ENCODE results near the gene SLX4.

SLX4 gene

DNA sequence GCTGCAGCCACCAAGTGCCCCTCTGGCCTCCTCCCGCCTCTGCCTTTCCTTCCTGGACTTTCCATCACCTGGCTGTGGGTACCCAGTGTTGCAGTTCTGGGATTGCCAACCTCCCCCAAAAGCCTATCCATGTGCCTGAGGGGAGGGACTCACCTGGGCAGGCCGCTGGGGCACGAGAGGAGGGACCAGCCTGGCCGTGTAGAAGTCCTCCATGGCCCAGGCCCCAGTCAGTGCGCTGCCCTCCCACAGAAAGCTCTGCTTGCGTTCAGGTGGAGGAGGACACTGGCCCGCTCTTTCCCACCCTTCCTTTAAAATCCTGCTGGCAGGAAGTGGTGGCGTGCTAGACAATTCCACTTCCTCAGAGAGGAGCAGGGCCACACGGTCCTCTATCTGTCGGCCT is 14.2 kb downstream of the SLX4 start:
- Mint-ChIP-seq H3K36me3 (ENCODE audit: low read depth) (peaks cover 28% of the 10 kb centered on the region), H3K4me3 (no peak overlapping the region), H3K9me3 (no peaks in the 10 kb centered on the region), H3K27ac (no peak overlapping the region), H3K4me1 (peaks cover 5% of the 10 kb centered on the region), H3K27me3 (no peaks in the 10 kb centered on the region)
- ATAC-seq, result no peak
- no peak for DNase-seq

GRCh38 chr16:3596101-3596861 is 15.1 kb downstream of the SLX4 start:
- no peak for DNase-seq
- ATAC-seq, result no peak
- Mint-ChIP-seq H3K27ac (no peak overlapping the region), H3K36me3 (ENCODE audit: low read depth) (peaks cover 26% of the 10 kb centered on the region), H3K4me3 (no peak overlapping the region), H3K27me3 (no peaks in the 10 kb centered on the region), H3K9me3 (no peaks in the 10 kb centered on the region), H3K4me1 (peaks cover 5% of the 10 kb centered on the region)

DNA sequence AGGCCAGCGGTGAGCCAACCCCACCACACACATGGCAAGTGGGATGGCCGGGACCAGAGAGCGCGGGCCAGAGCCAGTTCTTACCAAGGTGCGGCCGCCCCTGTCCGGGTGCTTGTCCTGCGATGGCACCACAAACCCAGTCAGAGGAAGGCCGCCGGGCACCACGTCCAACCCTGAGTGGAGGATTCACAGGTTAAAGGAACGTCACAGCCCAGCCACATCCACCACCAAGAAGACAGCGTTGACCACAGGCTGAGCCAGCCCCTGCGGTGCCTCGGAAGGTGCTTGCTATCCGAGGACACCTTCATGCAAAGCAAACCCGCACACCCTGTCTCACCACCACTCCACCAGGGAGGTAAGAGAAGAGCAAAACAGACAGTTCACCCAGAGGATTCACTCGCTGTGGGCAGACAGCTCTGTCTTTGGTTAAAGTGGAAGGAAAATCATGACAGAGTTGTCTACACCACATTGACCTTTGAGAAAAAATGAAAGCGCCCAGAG is 15.8 kb downstream of the SLX4 start:
- peaks cover 25% of the 10 kb centered on the region for H3K36me3 Mint-ChIP-seq (ENCODE audit: low read depth)
- DNase-seq, result no peak
- no peak overlapping the region for H3K4me3 Mint-ChIP-seq
- H3K4me1 Mint-ChIP-seq, result peaks cover 5% of the 10 kb centered on the region
- no peak overlapping the region for H3K27ac Mint-ChIP-seq
- H3K27me3 Mint-ChIP-seq, result no peaks in the 10 kb centered on the region
- no peaks in the 10 kb centered on the region for H3K9me3 Mint-ChIP-seq
- ATAC-seq, result peak; percentile 33

DNA sequence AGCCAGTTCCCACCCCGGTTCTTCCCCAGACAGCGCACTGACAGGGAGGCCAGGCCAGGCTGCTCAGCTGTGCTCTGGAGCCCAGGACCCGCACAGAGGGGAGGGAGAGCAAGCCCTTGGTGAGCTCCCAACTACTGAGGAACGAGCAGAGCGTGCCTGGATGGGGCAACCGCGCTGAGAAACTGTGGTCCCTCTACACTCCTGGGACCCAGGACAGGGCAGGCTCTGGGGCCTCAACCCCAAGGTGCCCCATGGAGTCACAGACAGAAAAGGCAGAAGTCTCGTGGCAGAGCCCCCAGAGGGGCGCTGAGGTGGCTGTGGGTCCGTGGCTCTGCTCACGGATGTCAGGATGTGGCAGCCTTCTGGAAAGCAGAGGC is 16.3 kb downstream of the SLX4 start:
- H3K4me3 Mint-ChIP-seq, result no peak overlapping the region
- H3K27ac Mint-ChIP-seq, result no peak overlapping the region
- DNase-seq (no peak), ATAC-seq (no peak)
- H3K9me3 Mint-ChIP-seq, result no peaks in the 10 kb centered on the region
- peaks cover 23% of the 10 kb centered on the region for H3K36me3 Mint-ChIP-seq (ENCODE audit: low read depth)
- H3K4me1 Mint-ChIP-seq, result peaks cover 5% of the 10 kb centered on the region
- H3K27me3 Mint-ChIP-seq, result no peaks in the 10 kb centered on the region

- DNase-seq, result no peak
- Mint-ChIP-seq H3K4me3 (no peak overlapping the region), H3K36me3 (ENCODE audit: low read depth) (peaks cover 17% of the 10 kb centered on the region), H3K27me3 (no peaks in the 10 kb centered on the region), H3K27ac (no peak overlapping the region), H3K9me3 (no peaks in the 10 kb centered on the region), H3K4me1 (peaks cover 5% of the 10 kb centered on the region)
- no peak for ATAC-seq
Measured at GRCh38 chr16:3594316-3595109, 16.9 kb downstream of the SLX4 start.

GRCh38 chr16:3592559-3592958 is 18.8 kb downstream of the SLX4 start:
- DNase-seq, result no peak
- Mint-ChIP-seq H3K4me1 (peaks cover 5% of the 10 kb centered on the region), H3K36me3 (ENCODE audit: low read depth) (peaks cover 11% of the 10 kb centered on the region), H3K27me3 (no peaks in the 10 kb centered on the region), H3K4me3 (no peak overlapping the region), H3K27ac (no peak overlapping the region), H3K9me3 (no peaks in the 10 kb centered on the region)
- ATAC-seq, result no peak

DNA sequence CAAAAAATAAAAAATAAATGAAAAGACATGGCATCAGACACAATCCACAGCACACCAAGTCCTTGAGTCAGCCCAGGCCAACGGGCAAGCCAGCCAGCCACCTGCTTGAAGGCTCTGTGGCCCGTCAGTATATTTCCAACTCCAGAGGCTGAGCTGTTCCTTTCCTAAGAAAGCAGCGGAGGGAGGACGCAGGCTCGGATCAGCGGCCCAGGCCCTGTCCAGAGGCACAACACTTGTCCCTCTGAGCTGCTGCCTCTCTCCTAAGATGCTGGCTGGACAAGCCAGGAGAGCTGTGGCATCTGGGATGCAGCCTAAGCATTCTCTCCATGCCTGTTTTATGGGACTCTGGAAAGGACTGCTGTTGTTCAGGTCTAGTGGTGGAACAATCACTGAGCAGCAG is 19.4 kb downstream of the SLX4 start:
- Mint-ChIP-seq H3K4me1 (peaks cover 5% of the 10 kb centered on the region), H3K4me3 (no peak overlapping the region), H3K9me3 (no peaks in the 10 kb centered on the region), H3K27me3 (no peaks in the 10 kb centered on the region), H3K27ac (no peak overlapping the region), H3K36me3 (ENCODE audit: low read depth) (peaks cover 11% of the 10 kb centered on the region)
- DNase-seq (no peak), ATAC-seq (no peak)

DNA sequence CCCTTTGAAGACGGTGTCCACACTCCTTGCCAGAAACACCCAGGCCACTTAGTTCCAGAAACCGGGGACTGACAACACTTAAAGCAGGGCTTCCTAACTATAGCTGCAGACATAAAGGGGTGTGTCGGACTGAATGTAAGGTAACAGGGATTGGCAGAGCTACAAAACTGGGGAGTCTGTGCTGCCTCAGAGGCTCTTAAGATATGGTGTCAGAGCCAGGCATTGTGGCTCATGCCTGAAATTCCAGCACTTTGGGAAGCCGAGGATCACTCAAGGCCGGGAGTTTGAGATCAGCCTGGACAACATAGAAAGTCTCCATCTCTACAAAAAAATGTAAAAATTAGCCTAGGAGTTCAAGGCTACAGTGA is 20.0 kb downstream of the SLX4 start:
- H3K4me1 Mint-ChIP-seq, result peaks cover 5% of the 10 kb centered on the region
- H3K36me3 Mint-ChIP-seq (ENCODE audit: low read depth), result peaks cover 13% of the 10 kb centered on the region
- H3K9me3 Mint-ChIP-seq, result no peaks in the 10 kb centered on the region
- no peak overlapping the region for H3K27ac Mint-ChIP-seq
- no peak for DNase-seq
- no peaks in the 10 kb centered on the region for H3K27me3 Mint-ChIP-seq
- no peak for ATAC-seq
- no peak overlapping the region for H3K4me3 Mint-ChIP-seq

DNA sequence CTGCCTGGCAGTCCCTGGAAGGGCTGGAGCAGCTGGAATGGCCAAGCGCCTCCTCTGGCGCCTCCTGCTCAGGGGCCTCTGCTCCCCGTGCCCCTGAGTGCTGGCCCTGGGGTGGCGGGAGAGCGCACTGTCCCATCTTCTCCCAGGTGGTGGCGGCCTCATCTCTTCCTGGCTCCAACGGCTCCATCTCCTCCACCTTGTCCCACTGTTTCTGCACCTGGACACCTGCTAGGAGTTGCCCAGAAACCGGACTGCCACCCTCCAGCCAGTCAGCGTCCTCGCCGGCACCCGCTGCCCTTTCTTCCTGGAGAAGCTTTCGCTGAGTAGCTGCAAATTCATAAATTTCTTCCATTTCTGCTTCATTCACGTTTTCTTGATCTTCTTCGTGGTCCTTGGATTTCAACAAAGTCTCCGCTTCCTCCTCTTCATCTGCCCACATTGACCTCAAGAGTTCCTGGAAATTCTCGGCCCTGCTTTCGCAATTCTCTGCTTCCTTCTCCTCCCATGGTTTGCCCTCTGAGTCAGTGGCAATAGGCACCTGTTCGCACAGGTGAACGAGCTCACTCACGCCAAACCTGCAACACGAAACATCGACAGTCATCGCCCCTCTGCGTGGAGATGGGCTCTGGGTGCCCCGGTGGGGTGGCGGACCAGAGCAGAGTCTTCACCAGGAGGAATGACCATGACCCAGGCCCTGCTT is 20.5 kb downstream of the SLX4 start:
- Mint-ChIP-seq H3K9me3 (no peaks in the 10 kb centered on the region), H3K4me1 (peaks cover 8% of the 10 kb centered on the region), H3K27ac (no peak overlapping the region), H3K27me3 (no peaks in the 10 kb centered on the region), H3K36me3 (ENCODE audit: low read depth) (peaks cover 14% of the 10 kb centered on the region), H3K4me3 (no peak overlapping the region)
- ATAC-seq (no peak), DNase-seq (no peak)

DNA sequence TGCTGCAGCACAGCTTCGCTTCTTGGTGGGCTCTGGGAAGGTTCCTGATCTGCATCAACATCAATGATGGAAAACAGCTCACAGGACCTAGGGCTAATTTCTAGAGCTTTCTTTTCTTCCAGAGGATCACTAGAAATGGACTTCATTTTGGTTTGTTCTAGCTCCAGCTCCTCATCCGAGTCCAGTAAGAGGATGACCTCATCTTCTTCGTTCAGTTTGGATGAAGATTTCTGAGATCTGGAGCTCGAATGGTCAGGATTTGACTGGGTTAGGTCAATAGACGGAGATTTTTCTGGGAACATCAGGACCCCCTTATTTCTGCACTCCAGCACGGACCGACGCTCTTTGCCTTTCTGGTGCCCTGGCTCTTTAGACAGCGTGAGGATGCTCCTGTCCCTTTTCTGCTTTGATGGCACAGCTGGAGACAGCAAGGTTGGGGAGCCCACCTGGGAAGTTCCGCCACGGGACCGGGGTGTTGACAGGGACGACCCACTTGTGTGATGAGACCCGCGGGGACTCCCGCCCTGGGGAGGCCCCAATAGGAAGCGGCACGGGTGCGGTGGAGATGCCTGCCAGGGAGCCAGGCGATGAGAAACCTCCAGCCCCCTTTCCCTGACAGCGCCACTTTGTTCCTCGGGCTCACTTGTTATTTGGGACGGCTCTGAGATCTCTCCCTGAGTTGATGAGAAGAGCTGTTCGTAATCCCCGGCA is 21.3 kb downstream of the SLX4 start:
- Mint-ChIP-seq H3K27me3 (no peaks in the 10 kb centered on the region), H3K36me3 (ENCODE audit: low read depth) (peaks cover 14% of the 10 kb centered on the region), H3K4me1 (peaks cover 9% of the 10 kb centered on the region), H3K4me3 (no peak overlapping the region), H3K27ac (no peak overlapping the region), H3K9me3 (no peaks in the 10 kb centered on the region)
- no peak for ATAC-seq
- no peak for DNase-seq

DNA sequence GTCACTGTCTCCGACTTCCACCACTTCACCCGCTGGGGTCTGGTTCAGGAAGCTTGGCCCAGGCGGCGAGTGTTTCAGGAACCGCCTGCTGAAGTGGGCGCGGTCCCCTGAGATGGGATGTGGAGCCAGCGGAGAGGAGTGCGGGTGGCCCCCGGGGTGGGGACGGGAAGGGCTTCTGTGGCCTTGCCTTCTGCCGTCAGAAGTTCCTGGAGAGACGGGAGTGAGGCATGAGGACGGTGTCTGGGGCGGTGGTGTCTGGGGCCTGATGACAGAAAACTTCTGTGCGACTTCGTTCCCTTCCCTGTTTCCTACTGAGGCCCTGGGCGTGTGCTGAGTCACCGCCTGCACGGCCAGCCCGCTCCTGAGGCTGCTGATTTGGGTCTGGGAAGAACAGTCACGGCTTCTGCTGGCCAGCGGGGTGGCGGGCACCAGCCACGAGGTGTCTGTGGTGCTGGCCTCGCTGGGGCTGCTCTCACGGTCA is 21.9 kb downstream of the SLX4 start:
- Mint-ChIP-seq H3K27ac (no peak overlapping the region), H3K4me3 (no peak overlapping the region), H3K9me3 (no peaks in the 10 kb centered on the region), H3K27me3 (no peaks in the 10 kb centered on the region), H3K36me3 (ENCODE audit: low read depth) (peaks cover 19% of the 10 kb centered on the region), H3K4me1 (peaks cover 12% of the 10 kb centered on the region)
- DNase-seq (no peak), ATAC-seq (no peak)

DNA sequence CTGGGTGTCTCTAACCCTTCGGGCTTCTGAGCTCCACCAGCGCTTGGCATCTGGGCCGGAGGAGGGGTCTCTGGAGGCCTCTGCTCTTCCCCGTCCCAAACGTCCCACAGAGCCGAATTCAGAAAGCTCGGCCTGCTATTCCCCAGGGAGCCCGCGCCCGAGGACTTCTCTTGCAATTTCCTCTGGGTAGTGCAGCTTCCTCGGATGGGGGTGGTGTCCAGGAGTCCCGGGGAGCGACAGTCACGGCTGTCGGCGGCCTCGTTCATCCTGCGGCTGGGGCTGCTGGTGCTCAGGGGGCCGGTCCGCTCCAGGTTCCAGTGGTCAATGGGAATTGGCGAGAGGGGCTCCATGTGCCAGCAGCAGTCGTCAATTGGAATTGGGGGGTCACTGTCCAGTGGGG is 22.4 kb downstream of the SLX4 start:
- Mint-ChIP-seq H3K4me1 (peaks cover 12% of the 10 kb centered on the region), H3K27ac (no peak overlapping the region), H3K36me3 (ENCODE audit: low read depth) (peaks cover 21% of the 10 kb centered on the region), H3K27me3 (no peaks in the 10 kb centered on the region), H3K9me3 (no peaks in the 10 kb centered on the region), H3K4me3 (no peak overlapping the region)
- ATAC-seq, result no peak
- DNase-seq, result no peak

GRCh38 chr16:3587547-3588110 is 23.8 kb downstream of the SLX4 start:
- no peak for DNase-seq
- peaks cover 12% of the 10 kb centered on the region for H3K4me1 Mint-ChIP-seq
- H3K4me3 Mint-ChIP-seq, result no peak overlapping the region
- no peak overlapping the region for H3K27ac Mint-ChIP-seq
- H3K9me3 Mint-ChIP-seq, result no peaks in the 10 kb centered on the region
- H3K27me3 Mint-ChIP-seq, result no peaks in the 10 kb centered on the region
- ATAC-seq, result no peak
- H3K36me3 Mint-ChIP-seq (ENCODE audit: low read depth), result peaks cover 24% of the 10 kb centered on the region

DNA sequence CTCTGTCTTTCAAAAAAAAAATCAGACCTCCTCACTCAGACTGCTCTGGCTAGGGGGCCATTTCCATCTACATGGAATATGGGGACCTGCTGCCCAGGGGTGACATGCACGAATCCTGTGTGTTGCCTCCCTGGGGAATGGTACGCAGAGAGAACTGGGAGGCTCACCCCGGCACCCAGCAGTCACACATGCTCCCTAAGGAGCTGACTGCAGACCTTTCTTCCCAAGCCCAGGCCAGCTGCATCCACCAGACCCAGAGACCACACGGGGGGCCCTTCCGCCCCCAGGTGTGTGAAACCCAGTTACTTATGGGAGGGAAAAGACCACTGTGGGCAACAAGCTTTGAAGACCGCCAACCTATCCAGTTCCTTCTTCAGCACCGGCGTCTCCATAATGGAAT is 27.0 kb downstream of the SLX4 start:
- Mint-ChIP-seq H3K27me3 (no peaks in the 10 kb centered on the region), H3K4me1 (peaks cover 23% of the 10 kb centered on the region), H3K36me3 (ENCODE audit: low read depth) (peaks cover 16% of the 10 kb centered on the region), H3K4me3 (no peak overlapping the region), H3K9me3 (no peaks in the 10 kb centered on the region), H3K27ac (no peak overlapping the region)
- ATAC-seq (no peak), DNase-seq (no peak)

All from activated naive CD8-positive, alpha-beta T cell treated with anti-CD3 and anti-CD28 coated beads, Interleukin-2, amount 50 U/mL, for 24 hours (primary cell).